HG02571 (cell line): Measurements from ENCODE around the gene OSBPL1A.

Experiments
- ATAC-seq: cut with Tn5 transposase; IDR thresholded peaks from one replicate; pipeline ENCODE4 v1.9.1; 2021; ENCODE audit warnings: mild to moderate bottlenecking, moderate library complexity; ENCODE audit not compliant: unreplicated experiment

The OSBPL1A gene

DNA sequence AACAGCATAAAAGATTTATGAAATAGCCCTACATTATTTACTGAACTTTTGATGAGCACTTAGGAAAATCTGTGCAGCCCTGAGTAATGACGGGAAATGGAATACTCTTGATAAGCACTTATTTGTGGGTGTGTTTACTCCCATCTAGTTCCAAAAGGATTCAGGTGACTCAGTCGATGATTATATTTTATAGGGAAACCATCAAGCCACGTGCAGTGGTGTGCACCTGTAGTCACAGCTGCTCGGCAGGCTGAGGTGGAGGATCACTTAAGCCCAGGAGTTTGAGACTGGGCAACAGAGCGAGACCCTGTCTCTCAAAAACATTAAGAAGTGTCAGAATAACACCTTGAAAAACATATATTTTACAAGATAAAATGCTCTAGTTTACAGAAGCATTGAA lies 166.9 kb downstream of the OSBPL1A start:
- ATAC-seq: no peak

DNA sequence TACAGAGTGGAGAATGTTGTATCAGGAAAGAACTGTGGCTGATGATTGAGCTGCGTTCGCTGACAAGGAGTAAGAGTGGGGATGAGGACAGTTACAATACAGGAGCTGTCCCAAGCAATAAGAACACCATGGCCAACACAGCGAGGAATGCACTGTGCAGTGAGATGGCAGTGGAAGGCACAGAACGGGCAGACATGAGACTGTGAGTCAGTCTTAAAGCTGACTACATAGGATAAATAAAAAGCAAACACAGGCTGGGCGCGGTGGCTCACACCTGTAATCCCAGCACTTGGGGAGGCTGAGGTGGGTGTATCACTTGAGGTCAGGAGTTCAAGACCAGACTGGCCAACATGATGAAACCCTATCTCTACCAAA lies 169.0 kb downstream of the OSBPL1A start:
- ATAC-seq: no peak

DNA sequence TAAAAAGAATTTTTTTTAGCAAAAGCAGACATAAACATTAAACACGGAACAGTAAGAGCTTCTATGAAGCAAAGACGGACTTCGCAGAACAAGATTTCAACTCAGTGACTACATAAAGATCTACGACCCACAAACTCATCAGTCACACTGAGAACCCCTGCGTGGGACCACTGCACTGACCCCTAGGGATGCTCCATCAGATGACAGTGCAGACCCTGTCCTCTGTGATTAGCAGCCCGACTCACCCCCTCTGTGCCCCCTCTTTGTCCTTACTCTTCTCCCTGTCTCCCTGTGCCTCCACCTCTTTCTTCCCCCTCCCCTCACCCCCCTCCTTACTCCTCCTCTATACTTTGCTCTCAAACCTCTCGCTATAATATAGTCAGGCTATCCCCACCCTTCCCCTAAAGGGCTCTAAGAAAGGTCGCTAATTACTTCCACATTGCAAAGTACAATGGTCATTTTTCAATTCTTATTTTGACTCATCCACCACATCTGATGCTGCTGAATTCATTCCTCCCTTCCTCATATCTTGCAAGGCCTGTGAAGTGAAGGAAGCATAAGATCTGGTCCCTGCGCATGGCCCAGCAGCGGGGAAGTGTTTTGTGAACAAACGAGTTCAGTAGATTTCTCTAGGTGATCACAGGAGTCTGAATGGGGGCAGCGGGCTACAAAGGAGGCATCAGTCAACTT lies 169.5 kb downstream of the OSBPL1A start:
- no peak for ATAC-seq

DNA sequence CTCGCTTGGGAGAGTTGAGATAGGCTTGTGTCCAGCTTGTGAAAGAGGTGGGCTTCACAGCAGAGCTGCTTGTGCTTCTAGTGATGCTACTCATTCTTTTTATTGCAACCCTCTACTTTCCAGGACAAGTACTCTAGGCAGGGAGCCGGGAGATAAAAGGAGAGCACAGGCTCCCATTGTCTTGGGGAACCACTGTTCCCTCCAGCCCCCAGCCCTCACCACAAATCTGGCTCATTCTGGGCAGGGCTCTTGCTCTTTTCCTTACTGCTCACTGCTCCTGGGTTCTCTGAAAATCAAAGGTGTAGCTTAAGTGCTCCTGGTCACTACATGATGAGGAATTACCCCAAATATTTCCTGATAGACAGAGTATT lies 177.3 kb downstream of the OSBPL1A start:
- no peak for ATAC-seq

DNA sequence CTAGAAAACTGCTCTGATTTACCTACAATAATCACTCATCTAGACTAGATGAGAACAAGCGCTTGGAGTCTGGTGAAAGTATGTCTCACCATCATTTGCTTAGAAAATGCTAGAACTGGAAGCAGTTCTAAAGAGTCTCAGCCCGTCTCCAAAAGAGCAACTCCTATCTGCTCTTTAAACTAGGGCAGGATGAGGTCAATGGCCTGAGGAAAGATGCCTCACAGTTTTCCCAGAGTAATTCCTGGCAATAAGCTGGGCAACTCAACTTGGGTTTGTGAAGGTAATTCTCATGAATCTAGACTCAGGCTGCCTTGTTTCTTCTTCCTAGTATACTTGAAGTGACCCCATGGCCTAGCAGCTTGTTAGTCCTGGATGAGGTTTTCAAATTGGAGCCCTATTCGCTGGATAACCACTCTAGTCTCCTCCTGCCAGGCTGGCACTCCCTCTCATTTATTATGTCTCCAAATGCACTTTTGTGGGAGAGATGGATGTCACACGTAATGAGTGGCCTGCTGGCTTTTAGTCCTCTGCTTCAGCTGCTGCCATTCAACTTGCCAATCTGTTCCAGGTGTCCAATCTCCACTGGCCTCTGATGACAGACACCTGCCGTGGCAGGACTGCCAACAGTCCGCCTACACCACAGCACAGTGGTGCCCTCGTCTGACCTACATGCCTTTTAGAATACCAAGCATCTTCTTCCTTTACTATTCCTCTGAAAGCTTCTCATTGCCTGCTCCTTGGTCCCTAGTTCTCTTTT lies 177.9 kb downstream of the OSBPL1A start:
- ATAC-seq: no peak

DNA sequence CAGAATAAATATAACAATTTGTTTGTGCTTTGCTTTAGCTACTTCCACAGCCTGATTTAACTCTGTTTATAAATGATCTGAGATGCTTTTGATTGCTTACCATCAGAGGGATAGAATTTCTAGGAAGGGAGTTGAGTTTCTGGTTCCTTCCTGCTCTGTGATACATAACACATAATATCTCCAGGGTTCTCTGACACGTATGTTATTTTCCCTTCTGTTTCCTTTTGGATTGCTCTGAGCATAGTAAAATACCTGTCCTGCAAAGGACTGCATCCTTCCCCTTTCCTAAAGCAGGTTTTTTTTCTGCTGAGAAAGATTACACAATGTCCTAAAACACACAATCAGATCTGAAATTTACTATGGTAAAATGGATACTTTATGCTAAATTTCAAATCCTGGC lies 182.7 kb downstream of the OSBPL1A start:
- ATAC-seq: no peak

DNA sequence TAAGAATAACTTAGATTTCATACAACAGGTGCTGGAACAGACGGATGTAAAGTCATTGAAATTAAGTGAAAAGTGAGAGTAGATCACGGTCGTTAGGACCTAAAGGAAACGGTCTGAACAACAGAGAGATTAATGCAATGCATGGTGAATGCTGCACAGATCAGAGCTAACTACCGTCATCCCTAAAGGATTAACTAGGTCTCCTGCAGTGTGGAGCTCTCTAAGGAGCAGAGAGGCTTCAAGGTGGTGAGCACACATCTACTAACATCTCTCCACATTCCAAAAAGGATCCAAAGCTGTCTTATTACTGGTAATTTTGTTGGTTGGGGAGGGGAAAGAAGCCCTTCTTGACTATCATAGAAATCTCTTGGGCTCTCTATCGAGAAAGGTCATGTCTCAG lies 183.5 kb downstream of the OSBPL1A start:
- ATAC-seq: no peak

DNA sequence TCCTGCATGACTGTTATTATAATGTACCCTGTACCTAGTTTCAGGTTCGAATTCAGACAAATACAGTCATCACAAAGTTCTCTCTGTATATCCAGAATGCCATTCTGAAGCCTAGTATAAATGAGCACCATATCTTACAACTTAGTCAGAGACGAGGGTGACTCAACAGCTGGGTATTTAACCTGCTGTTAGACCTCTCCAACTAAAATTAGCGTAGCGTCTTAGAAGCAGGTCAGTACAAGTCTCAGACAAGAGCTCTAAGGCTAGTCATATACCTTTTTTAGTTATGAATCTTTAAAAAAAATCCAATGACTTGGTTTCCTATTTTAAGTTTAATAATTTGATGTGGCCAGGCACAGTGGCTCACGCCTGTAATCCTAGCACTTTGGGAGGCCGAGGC lies 184.7 kb downstream of the OSBPL1A start:
- ATAC-seq: no peak

DNA sequence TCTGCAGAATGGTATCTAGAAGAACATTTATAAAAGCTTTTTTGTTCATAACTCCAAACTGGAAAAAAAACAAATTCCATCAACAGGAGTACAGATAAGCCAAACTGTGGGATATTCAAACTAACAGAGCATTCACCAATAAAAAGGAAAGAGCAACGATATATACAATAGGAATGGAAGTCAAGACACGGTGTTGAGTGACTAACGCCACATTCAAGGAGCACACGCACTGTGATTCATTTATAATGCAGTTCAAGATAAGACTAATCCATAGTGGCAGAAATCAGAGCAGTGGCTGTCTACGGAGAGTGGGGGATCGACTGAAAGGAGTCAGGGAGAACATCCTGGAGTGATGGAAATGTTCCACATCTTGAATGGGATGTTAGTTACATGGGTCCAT lies 188.1 kb downstream of the OSBPL1A start:
- no peak for ATAC-seq

DNA sequence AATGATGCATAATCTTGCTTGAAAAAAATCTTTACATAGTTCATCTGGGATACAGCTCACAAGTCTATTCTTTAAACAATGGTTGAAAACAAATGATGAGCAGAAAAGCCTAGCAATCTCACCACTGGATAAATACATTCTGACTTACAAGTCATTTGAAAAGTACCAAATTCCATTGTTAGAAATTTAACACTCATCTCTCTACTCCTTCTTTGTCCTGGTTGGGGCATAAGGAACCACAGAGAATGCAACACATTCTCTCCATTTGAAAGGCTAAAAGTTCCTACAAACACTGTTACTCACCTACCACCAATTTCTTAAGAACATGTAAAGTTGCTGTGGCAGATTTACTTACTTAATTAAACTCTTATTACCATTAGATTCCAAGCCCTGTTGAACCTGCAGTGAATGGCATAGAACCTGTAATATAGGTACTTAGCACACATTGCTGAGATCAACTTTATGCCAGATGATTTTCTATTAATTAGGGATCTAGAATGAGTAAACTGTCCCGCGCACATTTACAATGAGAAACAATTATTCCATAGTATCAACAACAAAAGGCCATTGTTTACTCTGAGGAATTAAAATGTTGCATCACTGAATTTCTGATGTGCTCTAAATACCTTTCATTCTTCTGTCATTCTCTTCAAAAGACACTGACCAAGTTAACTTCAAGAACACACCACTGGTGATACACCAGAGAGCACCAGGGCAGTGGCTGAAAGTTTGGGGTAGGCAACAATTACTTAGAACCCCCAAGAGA lies 189.2 kb downstream of the OSBPL1A start:
- ATAC-seq: no peak

DNA sequence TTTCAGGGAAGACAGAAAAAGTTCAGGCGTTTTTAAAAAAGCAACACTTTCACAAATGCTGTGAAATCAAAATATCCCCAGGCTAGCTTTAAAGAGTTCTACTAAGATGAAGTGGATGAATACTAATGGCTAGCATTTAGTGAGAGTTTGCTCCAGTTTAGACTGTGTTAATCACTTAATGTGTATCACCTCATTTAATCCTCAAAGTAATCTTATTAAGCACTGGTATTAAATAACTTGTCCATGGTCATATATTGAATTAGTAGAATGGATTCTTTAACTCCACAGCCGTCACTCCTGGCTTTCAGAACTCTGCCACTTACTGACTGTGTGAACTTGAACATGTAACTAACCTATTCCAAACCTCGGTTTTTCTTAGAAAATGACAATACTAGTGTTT lies 192.7 kb downstream of the OSBPL1A start:
- ATAC-seq: no peak

DNA sequence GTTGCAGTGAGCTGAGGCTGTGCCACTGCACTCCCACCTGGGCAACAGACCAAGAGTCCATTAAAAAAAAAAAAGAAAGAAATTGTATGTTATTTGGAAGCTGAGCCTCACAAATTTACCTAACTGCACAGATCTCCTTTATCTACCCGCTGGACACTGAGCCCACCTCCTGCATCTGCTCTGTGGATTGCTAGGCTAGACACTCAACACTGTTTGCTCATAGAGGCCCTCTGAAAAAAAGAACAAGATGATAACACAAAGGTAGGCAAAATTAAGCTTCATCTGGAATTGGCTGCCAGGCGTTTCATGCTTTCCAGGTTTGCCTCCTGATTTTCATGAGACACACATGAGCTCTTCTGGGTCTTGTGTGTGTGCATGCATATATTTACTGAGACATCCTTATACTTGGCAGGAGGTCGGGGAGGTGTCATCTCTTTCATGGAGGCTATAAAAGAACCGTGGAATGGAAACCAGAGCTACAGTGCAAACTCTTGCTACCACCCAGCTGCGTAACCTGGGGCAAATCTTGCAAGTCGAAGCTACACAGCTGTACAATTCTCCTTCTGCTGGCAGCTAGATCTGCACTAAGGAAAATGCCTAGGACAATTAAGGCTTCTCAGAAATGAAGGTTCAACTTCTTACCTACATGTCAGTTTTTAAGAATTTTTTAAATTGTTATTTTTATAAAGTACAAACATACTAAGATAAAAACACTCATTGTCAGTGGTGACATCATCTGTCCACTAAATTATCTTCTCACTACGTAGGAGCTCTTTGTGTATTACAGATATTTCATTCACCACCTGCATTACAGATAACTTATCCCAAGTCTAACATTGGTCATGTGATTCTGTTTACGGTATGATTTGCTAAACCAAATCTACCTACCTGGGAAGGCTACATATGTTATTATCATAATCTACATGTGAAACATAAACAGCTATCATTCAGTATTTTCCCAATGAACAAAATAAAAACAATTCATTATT lies 195.6 kb downstream of the OSBPL1A start:
- ATAC-seq: no peak

DNA sequence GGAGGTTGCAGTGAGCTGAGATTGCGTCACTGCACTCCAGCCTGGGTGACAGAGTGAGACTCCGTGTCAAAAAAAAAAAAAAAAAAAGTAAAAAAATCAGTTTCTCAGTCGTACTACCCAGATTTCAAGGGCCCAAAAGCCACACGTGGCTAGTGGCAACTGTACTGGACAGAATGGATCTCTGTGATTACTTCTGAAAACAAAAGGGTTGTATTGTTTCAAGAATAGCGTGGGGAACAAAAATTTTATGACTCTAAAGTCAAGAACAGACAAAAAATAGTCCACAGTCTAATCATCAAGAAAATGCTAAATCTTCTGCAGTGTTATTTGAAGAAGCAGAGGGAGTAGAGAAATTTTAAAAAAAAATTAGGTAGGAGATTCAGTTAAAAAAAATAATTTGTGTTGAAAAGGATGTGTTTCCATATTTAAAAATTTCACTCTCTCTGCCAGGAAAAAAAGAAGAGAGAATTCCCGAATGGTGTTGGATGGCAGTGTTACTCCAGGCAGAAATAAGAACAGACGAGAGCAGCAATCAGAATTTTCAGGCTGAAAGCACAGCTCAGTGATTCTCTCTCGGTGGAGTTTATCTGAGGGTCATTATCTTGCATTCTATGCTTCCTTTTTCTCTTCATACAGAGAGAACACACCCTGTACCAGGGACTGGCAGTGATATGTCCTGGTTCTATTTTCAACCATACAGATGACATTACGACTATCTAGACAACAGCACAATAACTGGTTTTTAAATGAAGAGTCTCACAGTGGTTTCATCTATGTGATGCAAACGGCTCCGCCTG lies 196.9 kb downstream of the OSBPL1A start:
- ATAC-seq: no peak

DNA sequence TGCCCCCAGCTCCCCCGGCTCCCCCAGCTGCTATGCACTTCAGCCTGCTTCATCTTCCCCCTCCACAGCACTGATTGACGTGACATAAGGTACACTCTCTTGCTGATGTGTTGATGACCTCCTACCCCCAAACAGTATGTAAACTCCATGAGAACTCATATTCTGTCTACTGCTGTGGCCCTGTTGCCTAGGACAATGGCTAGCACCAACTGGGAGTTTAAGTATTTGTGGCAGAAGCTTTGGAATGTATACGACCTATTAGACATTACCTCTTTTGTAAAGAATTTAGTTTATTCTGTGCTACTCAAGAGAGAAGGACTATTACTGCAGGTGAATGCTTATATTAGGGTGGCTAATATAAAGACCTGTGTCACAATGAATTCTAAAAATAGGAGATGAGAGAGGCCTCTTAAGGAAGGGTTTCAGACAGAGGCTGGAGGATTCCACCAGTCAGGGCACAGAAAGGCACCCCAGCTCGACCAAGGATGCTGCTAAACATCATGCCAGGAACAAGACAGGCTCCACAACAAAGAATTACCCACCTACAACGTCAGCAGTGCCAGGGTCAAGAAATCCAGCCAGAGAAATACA lies 198.2 kb downstream of the OSBPL1A start:
- no peak for ATAC-seq

DNA sequence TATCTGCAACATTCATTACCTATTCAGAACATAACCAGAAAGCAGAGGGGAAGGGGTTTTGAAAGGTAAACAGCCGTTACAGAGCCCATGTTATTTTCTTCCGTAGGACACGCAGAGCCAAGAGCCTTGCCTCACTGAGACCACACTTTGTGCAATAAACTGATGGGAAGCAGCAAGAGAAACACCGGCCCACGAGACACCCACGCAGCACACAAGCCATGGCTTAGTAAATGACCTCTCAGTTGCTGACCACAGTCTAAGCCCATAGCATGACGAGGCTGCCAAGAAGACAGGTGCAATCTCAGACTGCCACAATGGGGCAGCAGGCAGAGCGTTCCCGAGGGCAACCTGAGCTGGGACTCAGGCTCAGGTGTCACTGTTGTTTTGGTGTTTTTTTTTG lies 199.2 kb downstream of the OSBPL1A start:
- ATAC-seq: no peak

DNA sequence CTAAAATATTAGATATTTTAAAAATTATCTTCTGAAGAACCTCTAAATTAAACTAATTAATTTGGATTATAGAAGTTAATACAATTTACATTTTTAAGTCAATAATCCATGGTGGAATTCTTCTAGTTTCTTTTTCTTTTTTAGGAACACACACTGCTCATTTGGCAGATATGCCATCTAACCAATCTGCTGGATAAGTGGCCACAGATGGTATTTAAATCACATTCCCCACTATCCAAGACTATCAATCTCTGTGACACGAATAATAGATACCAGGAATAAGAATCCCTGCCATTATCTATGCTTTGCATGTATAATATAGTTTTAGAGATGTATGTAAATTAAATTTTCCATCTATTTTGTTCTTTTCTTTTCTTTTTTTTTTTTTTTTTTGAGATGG lies 200.2 kb downstream of the OSBPL1A start:
- no peak for ATAC-seq

DNA sequence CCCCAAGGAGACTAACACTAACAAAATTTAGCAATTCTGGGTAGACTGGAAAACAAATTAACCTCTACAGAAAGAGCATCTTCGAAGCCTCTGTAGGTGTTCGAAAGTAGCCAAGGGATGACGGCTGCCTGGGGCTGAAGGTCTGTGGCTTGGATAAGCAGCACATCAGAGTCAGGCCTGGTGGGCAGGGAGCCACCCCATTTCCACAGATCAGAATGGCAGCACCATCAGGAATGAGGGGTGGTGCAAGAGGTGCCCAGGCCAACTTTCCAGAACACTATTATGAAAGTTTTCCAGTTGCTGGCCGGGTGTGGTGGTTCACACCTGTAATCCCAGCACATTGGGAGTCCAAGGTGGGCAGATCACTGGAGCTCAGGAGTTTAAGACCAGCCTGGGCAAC lies 200.9 kb downstream of the OSBPL1A start:
- no peak for ATAC-seq

DNA sequence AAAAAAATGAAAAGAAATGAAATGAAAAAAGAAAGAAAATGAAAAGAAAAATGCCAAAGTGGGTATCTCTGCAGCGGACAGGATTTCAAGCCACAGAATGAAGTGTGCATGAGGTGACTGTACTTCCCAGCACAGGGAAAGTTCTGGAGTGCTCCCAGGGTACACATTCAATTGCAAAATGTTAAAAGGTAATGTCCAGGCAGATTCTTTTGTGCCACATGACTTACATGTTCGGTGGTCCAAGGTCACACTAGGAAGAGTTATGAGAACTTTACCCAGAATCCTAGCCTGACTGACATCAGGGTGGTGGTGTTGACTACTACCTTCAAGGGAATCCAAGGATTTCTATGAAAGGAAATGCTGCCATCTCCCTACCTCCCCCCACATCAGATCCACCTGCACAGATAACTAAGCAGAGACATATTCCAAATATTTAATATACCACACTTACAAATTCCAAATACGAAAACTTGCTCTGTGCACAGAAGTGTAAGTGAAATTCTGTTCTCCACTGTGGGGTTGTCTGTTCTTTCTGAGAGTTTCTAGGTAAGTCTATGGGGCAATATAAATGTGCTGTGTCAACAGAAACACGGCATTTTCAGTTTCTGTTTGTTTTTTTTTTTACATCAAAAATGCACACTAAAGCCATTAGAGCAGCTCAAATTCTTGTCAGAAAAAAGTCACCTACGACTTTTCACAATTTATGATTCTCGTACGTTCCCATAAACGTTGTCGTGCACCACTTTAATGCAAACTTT lies 202.1 kb downstream of the OSBPL1A start:
- ATAC-seq: no peak

DNA sequence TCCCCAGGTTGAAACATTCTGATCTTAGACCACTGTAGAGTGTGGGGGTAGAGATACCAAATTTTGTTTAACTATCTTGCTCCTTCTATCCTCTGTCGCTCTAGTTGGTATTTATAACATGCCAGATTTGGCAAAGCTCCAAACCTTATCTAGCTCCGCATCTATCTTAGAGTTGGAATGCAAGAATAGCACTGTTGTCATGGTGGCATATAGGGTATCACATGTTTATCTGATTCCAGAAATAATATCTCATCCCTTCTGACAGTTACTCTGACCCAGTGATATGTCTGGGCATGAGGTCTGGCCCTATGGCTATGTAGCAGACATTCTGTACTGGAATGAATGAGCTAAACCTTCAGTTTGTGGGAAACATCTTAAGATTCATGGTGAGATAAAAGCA lies 207.0 kb downstream of the OSBPL1A start:
- ATAC-seq: no peak
